Lower leg skin (tissue), 3 donors: ENCODE measurements around the gene RCL1.

ENCODE experiments used
- POLR2A ChIP-seq, 2 donors: fragments of 450-650 bp; IDR thresholded peaks; one replicate each; pipeline ENCODE4 v1.6.1; 2016 to 2017; ENCODE audit warnings: antibody characterized with exemption in 2 of 2, mild to moderate bottlenecking in 1 of 2, moderate library complexity in 1 of 2
- TF ChIP-seq, protein P1 (sequence below), 3 donors: fragments of 450-650 bp; IDR thresholded peaks; one replicate each; pipeline ENCODE4 v1.5.1; 2016; ENCODE audit warnings: antibody characterized with exemption in 3 of 3, mild to moderate bottlenecking in 3 of 3, moderate library complexity in 2 of 3

DNA sequence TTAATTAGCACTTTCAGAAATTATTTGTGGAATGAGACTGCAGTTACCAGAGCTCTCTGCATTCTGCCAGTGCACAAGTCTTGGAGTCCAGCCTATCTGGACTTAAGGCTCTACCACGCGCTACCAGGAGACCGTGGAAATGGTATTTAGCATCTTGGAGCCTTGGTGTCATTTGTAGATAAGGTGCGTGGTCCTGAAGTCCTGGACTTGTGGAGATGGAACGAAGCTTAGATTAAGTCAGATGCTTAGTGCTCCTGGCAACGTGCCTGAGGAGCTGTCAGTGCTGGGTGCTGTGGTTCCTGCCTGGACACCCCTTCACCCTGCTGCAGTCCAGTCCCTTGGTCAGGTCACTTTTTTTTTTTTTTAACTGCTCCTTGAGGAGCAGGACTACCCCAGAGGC is 59.7 kb downstream of the RCL1 start:
- TF ChIP-seq, protein P1, sequence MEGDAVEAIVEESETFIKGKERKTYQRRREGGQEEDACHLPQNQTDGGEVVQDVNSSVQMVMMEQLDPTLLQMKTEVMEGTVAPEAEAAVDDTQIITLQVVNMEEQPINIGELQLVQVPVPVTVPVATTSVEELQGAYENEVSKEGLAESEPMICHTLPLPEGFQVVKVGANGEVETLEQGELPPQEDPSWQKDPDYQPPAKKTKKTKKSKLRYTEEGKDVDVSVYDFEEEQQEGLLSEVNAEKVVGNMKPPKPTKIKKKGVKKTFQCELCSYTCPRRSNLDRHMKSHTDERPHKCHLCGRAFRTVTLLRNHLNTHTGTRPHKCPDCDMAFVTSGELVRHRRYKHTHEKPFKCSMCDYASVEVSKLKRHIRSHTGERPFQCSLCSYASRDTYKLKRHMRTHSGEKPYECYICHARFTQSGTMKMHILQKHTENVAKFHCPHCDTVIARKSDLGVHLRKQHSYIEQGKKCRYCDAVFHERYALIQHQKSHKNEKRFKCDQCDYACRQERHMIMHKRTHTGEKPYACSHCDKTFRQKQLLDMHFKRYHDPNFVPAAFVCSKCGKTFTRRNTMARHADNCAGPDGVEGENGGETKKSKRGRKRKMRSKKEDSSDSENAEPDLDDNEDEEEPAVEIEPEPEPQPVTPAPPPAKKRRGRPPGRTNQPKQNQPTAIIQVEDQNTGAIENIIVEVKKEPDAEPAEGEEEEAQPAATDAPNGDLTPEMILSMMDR (IDR thresholded peaks at IDR 0.05): no peak
- TF ChIP-seq POLR2A (IDR thresholded peaks at IDR 0.05): no peak
